Spleen (tissue), 11 donors: ENCODE measurements around the gene XPC. TPM values are rescaled to one million over a fixed set of nuclear protein-coding genes. Genes with fewer than 3 reads are reported as not detected.

Experiments
- DNase-seq: peaks from one replicate; pipeline ENCODE4 v3.0.0-alpha.2; 2020
- H3K27ac ChIP-seq, 8 donors: fragments of 200-600 bp; sonication (generic) in 7 of 8; 1 replicate in 4 of 8; 2 replicates in 4 of 8; pipeline versions ENCODE4 v1.5.0 to v1.8.0; 2016 to 2021; ENCODE audit warnings: inconsistent platforms in 4 of 8, mild to moderate bottlenecking in 4 of 8, moderate library complexity in 1 of 8
- H3K27me3 ChIP-seq, 7 donors: fragments of 200-600 bp; sonication (generic) in 6 of 7; replicated peaks in 1 of 7; 1 replicate in 4 of 7; 2 replicates in 3 of 7; pipeline versions ENCODE4 v1.5.0 to v1.8.0; 2016 to 2021; ENCODE audit warnings: inconsistent platforms in 3 of 7, mild to moderate bottlenecking in 1 of 7
- H3K36me3 ChIP-seq, 6 donors: fragments of 200-600 bp; sonication (generic) in 5 of 6; 1 replicate in 4 of 6; 2 replicates in 2 of 6; pipeline versions ENCODE4 v1.5.0 to v1.8.0; 2016 to 2021; ENCODE audit warnings: inconsistent platforms in 2 of 6
- H3K4me1 ChIP-seq, 6 donors: fragments of 200-600 bp; sonication (generic) in 5 of 6; 1 replicate in 3 of 6; 2 replicates in 3 of 6; pipeline versions ENCODE4 v1.5.0 to v1.8.0; 2016 to 2021; ENCODE audit warnings: inconsistent platforms in 3 of 6
- H3K4me3 ChIP-seq, 8 donors: fragments of 200-600 bp; sonication (generic) in 7 of 8; 1 replicate in 4 of 8; 2 replicates in 4 of 8; pipeline versions ENCODE4 v1.5.0 to v1.8.0; 2016 to 2021; ENCODE audit warnings: inconsistent platforms in 4 of 8, mild to moderate bottlenecking in 4 of 8, moderate library complexity in 2 of 8
- H3K9me3 ChIP-seq, 8 donors: fragments of 200-600 bp; sonication (generic) in 7 of 8; 1 replicate in 4 of 8; 2 replicates in 4 of 8; pipeline versions ENCODE4 v1.5.0 to v1.8.0; 2016 to 2021; ENCODE audit warnings: inconsistent platforms in 4 of 8
- CTCF ChIP-seq, 11 experiments: fragments of 200-600 bp in 7 of 11; fragments of 450-650 bp in 4 of 11; sonication (generic) in 4 of 11; IDR thresholded peaks in 8 of 11; conservative IDR thresholded peaks in 3 of 11; 1 replicate in 7 of 11; 2 replicates in 4 of 11; pipeline versions ENCODE4 v1.4.0 to v1.8.0; 2016 to 2021; ENCODE audit warnings: antibody characterized with exemption in 11 of 11, inconsistent platforms in 4 of 11, mild to moderate bottlenecking in 1 of 11
- POLR2A ChIP-seq, 3 donors: fragments of 450-650 bp; IDR thresholded peaks; one replicate each; pipeline ENCODE4 v1.5.1; 2017; ENCODE audit warnings: antibody characterized with exemption in 3 of 3, mild to moderate bottlenecking in 1 of 3
- POLR2AphosphoS5 ChIP-seq, 3 donors: sonication (generic); formaldehyde crosslinking; IDR thresholded peaks; one replicate each; pipeline ENCODE4 v1.5.1; 2017; ENCODE audit warnings: antibody characterized with exemption in 3 of 3
- whole genome bisulfite sequencing, 5 donors: extraction: QIAGEN DNeasy Blood & Tissue Kit in 3 of 5; methylation state at CpG; one replicate each; pipeline versions ENCODE4 v1.1.5 to v1.1.7; 2013 to 2018; 5-methylcytosine and 5-hydroxymethylcytosine counted together
- intact Hi-C: fragments of 100-400 bp; cut with DNase I; formaldehyde crosslinking; loops from one replicate; pipeline ENCODE4 v1.15.0; 2023; ENCODE audit warnings: low total_unique reads
- polyA plus RNA-seq, 3 donors: library from polyadenylated mRNA; stranded (reverse); fragments of 200-250 nt; gene quantifications; one replicate each; pipeline ENCODE4 v1.2.1, GENCODE V29; 2013
- total RNA-seq, 7 donors: library from RNA; depleted of rRNA in 3 of 7; stranded (reverse); fragments of >200 nt in 3 of 7; fragmentation: NEBNext Ultra II Directional in 4 of 7; extraction: Animal tissue kit (Norgen Biotek cat#: 25700) in 4 of 7; gene quantifications; one replicate each; pipeline versions ENCODE4 v1.1.0 to v1.2.1, GENCODE V29; 2016 to 2021
- donor health status: healthy with polysubstance abuse.
- donor health status: DM: no; HTN: no; CAD: no; lungs with moderate emphysema.
- donor health status: DM: no; HTN: no; CAD: no.
- donor health status: Bipolar disorder and iron deficiency.
- donor health status: healthy.
- donor health status: DM: no; HTN: no; CAD: no.
- donor health status: DM: yes; HTN: yes; CAD: no.

The XPC gene
- total and polyA plus RNA-seq, 10 donors: 16.1 to 65.6 (median 47.3) TPM

- H3K4me3 ChIP-seq: no peak overlapping the region
- intact Hi-C loops: no loop called here
- no peaks in the 10 kb centered on the region for H3K27me3 ChIP-seq
- H3K4me1 ChIP-seq: peaks cover 10 to 41% (median 15%) of the 10 kb centered on the region in 6 donors
- no peak for DNase-seq
- H3K27ac ChIP-seq: no peak overlapping the region
- H3K36me3 ChIP-seq: peaks cover 11 to 74% (median 72%) of the 10 kb centered on the region in 6 donors
- TF ChIP-seq POLR2A (IDR thresholded peaks at IDR 0.05) (no peak), POLR2AphosphoS5 (IDR thresholded peaks at IDR 0.05) (no peak), CTCF (IDR thresholded peaks at IDR 0.05 in 8 of 11, conservative IDR thresholded peaks at IDR 0.05 in 3 of 11) (no peak)
- WGBS, 5 donors: 72 to 86% (median 83%) methylated on average over 2 of the region's 2 CpGs
- H3K9me3 ChIP-seq: no peaks in the 10 kb centered on the region
These were observed 7.8 kb downstream of the XPC start for GRCh38 chr3:14170531-14171159.

GRCh38 chr3:14169871-14170270 is 8.5 kb downstream of the XPC start:
- Histone ChIP-seq H3K27me3 (no peaks in the 10 kb centered on the region), H3K27ac (no peak overlapping the region), H3K4me1 (peaks cover 2 to 33% (median 7%) of the 10 kb centered on the region in 6 donors), H3K4me3 (no peak overlapping the region), H3K9me3 (no peaks in the 10 kb centered on the region), H3K36me3 (peaks cover 14 to 82% (median 80%) of the 10 kb centered on the region in 6 donors)
- intact Hi-C loops: no loop called here
- DNase-seq: no peak
- no peak for TF ChIP-seq POLR2AphosphoS5 (IDR thresholded peaks at IDR 0.05)
- TF ChIP-seq CTCF (IDR thresholded peaks at IDR 0.05 in 8 of 11, conservative IDR thresholded peaks at IDR 0.05 in 3 of 11): no peak
- TF ChIP-seq POLR2A (IDR thresholded peaks at IDR 0.05): no peak

- Histone ChIP-seq H3K4me1 (peaks cover 0 to 28% (median 3%) of the 10 kb centered on the region in 6 donors), H3K36me3 (peaks cover 14 to 86% (median 85%) of the 10 kb centered on the region in 6 donors), H3K9me3 (no peaks in the 10 kb centered on the region), H3K4me3 (no peak overlapping the region), H3K27ac (no peak overlapping the region), H3K27me3 (no peaks in the 10 kb centered on the region)
- no peak for TF ChIP-seq POLR2AphosphoS5 (IDR thresholded peaks at IDR 0.05)
- TF ChIP-seq CTCF (IDR thresholded peaks at IDR 0.05 in 8 of 11, conservative IDR thresholded peaks at IDR 0.05 in 3 of 11): no peak
- TF ChIP-seq POLR2A (IDR thresholded peaks at IDR 0.05): no peak
- intact Hi-C loops: no loop called here
- 92 to 95% (median 93%) methylated on average over 2 of the region's 2 CpGs for WGBS, 5 donors
- no peak for DNase-seq
These were observed 9.0 kb downstream of the XPC start for GRCh38 chr3:14169435-14169834.

GRCh38 chr3:14166877-14167603 is 11.4 kb downstream of the XPC start:
- no peak overlapping the region for H3K27ac ChIP-seq
- no peak for TF ChIP-seq POLR2A (IDR thresholded peaks at IDR 0.05)
- no peak for TF ChIP-seq CTCF (IDR thresholded peaks at IDR 0.05 in 8 of 11, conservative IDR thresholded peaks at IDR 0.05 in 3 of 11)
- TF ChIP-seq POLR2AphosphoS5 (IDR thresholded peaks at IDR 0.05): no peak
- no peak overlapping the region for H3K4me3 ChIP-seq
- intact Hi-C loops: no loop called here
- DNase-seq: no peak
- H3K4me1 ChIP-seq: peaks cover 0 to 10% (median 0%) of the 10 kb centered on the region in 6 donors
- H3K36me3 ChIP-seq: peaks cover 20 to 100% (median 99%) of the 10 kb centered on the region in 6 donors
- H3K9me3 ChIP-seq: peaks cover 0 to 6% (median 4%) of the 10 kb centered on the region in 8 donors
- 88 to 96% (median 95%) methylated on average over 9 of the region's 9 CpGs for WGBS, 5 donors
- H3K27me3 ChIP-seq: no peaks in the 10 kb centered on the region
